GM21423 (cell line): ENCODE results near the gene SCT.

Source experiments
- ATAC-seq: cut with Tn5 transposase; IDR thresholded peaks from one replicate; pipeline ENCODE4 v1.9.1; 2021; ENCODE audit warnings: mild to moderate bottlenecking, moderate library complexity; ENCODE audit not compliant: unreplicated experiment

Gene SCT

GRCh38 chr11:611001-611996, 15.7 kb downstream of the SCT start:
- ATAC-seq, result no peak

GRCh38 chr11:610146-610801, 16.7 kb downstream of the SCT start:
- no peak for ATAC-seq

DNA sequence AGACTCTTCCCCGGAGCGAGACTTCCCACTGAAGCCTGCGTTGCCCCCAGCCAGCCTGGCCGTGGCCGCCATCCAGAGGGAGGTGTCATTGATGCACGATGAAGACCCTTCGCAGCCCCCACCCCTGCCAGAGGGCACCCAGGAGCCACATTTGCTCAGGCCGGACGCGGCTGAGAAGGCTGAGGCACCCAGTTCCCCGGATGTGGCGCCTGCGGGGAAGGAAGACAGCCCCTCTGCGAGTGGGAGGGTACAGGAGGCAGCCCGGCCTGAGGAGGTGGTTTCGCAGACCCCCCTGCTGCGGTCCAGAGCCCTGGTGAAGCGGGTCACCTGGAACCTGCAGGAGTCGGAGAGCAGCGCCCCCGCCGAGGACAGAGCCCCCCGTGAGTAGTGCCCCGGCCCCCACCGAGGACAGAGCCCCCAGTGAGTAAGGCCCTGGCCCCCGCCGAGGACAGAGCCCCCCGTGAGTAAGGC, 17.6 kb downstream of the SCT start:
- ATAC-seq, result no peak

GRCh38 chr11:608791-609251, 18.2 kb downstream of the SCT start:
- no peak for ATAC-seq

DNA sequence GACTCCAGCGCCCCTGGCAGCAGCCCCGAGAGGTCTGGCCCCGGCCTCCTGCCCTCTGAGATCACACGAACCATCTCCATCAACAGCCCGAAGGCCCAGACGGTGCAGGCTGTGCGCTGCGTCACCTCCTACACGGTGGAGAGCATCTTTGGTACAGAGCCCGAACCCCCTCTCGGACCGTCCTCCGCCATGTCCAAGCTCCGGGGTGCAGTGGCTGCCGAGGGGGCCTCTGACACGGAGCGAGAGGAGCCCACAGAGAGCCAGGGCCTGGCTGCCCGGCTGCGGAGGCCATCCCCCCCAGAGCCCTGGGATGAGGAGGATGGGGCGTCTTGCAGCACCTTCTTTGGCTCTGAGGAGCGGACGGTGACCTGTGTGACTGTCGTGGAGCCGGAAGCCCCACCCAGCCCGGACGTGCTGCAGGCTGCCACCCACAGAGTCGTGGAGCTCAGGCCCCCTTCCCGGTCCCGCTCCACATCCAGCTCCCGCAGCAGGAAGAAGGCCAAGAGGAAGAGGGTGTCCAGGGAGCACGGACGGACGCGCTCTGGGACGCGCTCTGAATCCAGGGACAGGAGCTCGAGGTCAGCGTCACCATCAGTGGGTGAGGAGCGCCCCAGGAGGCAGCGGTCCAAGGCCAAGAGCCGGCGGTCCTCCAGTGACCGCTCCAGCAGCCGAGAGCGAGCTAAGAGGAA, 18.9 kb downstream of the SCT start:
- no peak for ATAC-seq

GRCh38 chr11:607020-607780, 19.8 kb downstream of the SCT start:
- ATAC-seq, result no peak

GRCh38 chr11:606245-606644, 20.7 kb downstream of the SCT start:
- no peak for ATAC-seq

GRCh38 chr11:605286-606129, 21.5 kb downstream of the SCT start:
- no peak for ATAC-seq

DNA sequence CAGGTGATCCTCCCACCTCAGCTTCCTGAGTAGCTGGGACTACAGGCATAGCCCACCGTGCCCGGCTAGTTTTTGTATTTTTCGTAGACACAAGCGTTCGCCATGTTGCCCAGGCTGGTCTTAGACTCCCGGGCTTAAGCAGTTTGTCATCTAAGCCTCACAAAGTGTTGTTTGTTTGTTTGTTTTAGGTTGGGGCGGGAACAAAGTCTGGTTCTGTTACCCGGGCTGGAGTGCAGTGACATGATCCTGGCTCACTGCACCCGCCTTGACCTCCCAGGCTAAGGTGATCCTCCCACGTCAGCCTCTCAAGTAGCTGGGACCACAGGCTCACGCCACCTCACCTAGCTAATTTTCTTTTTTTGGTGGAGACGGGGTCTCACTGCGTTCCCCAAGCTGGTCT, 23.8 kb downstream of the SCT start:
- no peak for ATAC-seq

DNA sequence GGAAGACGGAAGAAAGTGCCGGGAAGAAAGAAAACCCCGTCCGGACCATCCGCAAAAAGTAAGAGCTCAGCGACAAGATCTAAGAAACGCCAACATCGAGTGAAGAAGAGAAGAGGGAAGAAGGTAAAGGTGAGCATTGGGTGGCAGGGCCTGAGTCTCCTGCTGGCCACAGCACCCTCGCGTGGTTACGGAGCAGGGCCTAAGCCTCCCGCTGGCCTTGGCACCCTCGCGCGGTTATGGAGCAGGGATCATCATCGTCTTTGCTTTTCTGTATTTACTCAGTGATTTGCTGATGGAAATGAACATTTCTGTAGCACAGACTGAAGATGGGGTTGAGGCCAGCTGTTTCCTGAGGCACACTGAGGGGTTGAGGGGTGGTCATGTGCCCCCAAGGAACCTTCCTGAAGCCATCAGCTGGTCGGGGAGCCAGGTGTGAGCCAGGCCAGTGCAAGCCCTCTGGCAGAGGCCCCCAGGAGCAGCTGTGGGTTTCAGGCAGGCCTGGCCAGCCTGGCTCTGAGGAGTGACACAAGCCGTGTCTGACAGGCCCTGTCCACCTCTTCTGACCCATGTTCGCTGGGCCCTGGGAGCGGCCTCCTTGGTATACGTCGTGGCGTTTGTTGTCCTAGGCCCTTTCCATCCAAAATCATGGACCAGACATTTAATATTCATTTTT, 25.3 kb downstream of the SCT start:
- ATAC-seq, result no peak

DNA sequence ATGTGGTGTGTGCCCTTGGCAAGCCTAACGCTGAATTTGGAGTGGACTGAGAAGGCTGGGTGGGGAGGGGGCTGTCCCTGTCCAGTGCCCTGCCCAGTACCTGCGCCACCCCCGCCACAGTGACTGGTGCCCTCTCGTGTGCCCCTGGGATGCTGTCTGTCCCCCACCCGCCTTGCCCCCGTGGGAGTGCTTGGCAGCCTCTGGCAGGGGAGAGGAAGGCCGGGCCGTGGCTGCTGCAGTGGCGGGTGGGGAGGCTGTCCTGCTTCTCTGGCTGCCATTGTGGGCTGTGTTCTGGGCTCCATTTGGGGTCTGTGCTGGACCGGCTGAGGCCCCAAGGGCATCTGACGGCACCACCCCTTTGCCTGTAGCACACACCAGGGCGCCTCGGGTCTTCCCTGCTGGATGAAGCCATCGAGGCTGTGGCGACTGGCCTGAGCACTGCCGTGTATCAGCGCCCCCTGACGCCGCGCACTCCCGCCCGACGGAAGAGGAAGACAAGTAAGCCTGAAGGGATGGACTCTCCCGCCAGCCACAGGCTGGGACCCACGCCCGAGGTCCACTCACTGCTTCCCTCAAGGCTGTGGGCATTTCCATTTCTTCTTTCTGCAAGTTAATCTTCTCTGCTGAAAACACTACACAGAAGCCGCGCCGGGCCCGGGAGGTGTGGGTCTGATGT, 28.8 kb downstream of the SCT start:
- ATAC-seq, result no peak

GRCh38 chr11:597166-597725, 29.7 kb downstream of the SCT start:
- no peak for ATAC-seq

DNA sequence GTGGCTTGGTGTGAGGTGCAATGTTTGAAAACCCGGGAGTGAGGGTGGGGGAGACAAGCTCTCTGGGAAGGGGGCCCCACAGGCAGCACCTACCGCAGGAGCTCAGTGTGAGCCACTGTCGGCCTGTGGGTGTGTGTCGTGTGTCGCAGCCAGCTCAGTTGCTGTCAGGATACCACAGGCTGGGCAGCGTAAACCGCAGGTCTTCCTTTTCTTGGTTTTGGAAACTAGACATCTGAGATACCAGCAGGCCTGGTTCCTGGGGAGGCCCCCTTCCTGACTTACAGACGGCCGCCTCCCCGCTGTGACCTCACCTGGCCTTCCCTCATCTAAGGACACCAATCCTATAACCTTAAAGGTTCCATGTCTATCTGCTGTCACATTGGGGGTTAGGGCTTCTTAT, 30.6 kb downstream of the SCT start:
- no peak for ATAC-seq

DNA sequence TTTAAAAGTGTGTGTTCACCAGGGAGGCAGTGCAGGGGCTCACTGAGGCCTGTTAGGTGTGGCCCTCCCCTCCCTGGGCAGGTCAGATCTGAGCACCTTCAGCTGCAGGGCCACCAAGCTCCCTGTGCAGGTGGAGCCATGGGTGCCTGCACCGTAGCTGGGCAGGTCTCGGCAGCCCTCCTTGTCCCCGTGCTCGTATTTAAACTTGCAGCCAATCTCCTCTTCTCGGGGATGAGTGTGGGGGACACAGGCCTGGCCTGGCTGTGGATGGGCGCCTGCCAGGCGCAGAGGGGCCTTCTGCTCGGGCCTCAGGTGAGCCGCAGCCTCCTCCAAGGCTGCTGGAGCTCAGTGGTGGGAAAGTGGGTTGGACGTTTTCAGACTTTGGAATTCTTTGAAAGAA, 31.6 kb downstream of the SCT start:
- ATAC-seq, result no peak

DNA sequence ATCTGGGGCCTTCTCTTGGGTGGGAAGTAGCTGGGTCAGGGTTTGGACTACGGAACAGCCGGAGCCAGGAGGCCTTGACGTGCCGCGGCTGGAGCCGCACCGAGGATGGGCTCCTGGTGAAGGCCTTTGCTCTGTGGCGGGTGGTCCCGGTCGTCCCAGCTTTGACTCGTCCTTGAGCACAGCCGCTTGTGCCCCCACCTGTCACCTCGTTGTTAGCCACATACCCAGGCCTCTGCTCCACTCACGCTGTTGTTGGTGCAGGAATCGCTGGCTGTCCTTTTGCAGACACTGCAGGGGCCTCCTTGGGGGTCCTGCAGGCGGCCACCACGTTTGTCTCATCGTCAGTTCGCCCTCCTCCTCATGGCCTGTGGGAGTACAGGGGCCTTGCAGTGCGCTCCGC, 33.6 kb downstream of the SCT start:
- ATAC-seq, result no peak

DNA sequence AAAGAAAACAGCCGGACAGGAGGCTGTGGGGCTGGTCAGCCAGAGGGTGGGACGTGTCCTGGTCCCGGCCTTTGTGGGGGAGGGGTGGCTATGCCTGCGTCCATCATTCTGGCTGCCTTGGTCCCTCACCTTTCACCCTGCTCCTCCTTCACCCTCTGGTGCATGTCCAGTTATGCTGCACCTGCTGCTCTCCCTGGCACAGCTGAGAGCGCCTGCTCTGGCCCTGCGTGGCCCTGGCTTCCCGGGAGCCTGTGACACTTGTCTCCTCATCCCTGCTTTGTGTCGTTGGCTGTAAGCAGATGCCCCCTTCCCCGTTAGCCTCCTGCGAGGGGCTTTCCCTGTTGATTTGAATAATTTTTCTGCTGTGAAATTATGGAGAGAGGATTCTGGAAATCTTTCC, 34.1 kb downstream of the SCT start:
- no peak for ATAC-seq

- no peak for ATAC-seq
Observed at GRCh38 chr11:592501-592900, 34.5 kb downstream of the SCT start.

DNA sequence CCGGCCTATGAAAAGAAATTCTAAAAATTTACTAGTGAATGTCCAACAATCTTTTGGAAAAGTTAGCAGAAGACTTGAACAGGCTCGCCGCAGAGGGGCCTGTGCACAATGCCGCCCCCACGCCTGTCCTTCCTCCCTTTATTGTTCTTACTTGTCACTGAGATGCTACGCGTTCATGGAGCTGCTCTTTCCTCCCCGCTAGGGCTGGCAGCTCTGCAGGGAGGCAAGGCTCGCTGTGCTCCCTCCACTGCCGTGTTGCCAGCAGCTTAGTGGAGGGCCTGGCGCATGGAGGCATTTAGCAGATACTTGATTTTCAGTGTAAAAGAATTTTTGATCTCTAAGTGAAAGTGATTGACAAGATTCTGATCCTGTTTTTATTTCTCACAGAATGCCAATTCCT, 36.0 kb downstream of the SCT start:
- ATAC-seq, result no peak
